ENCODE results near the gene SLC2A8. TPM values are rescaled to one million over a fixed set of nuclear protein-coding genes. Genes with fewer than 3 reads are reported as not detected.

SLC2A8 gene, protein sequence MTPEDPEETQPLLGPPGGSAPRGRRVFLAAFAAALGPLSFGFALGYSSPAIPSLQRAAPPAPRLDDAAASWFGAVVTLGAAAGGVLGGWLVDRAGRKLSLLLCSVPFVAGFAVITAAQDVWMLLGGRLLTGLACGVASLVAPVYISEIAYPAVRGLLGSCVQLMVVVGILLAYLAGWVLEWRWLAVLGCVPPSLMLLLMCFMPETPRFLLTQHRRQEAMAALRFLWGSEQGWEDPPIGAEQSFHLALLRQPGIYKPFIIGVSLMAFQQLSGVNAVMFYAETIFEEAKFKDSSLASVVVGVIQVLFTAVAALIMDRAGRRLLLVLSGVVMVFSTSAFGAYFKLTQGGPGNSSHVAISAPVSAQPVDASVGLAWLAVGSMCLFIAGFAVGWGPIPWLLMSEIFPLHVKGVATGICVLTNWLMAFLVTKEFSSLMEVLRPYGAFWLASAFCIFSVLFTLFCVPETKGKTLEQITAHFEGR
- 15.2 TPM for total RNA-seq

DNA sequence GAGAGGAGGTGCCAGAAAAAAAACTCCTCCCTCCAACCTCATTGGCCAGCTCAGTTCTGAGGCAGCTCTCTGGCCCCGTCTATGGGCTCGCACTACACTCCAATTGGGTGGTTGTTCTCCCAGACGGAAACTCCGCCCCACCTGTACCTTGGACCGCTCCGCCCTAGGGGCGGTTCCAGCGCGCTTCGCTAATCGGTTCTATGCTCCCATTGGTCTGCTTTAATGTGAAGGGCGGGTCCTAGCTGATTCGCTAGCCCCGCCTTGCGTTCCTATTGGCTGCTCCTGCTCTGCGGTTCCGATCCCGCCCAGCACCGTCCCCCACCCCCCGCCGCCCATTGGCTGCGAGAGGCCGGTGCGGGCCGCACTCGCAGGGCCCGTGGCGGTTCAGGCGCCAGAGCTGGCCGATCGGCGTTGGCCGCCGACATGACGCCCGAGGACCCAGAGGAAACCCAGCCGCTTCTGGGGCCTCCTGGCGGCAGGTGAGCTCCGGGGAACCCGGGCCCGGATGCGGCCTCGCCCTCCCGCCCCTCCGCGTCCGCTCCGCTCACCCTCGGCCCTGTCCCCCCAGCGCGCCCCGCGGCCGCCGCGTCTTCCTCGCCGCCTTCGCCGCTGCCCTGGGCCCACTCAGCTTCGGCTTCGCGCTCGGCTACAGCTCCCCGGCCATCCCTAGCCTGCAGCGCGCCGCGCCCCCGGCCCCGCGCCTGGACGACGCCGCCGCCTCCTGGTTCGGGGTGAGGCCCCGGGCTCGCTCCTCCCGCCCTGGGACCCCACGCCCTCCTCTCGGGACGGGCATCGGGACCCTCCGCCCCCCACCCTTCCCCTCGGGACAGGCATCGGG lies at the start of gene SLC2A8:
Gene SLC2A8 (plus strand): TSS at position 362 of the 838 bp plus-strand sequence. CDS start 62 bp downstream, at position 424.

DNA sequence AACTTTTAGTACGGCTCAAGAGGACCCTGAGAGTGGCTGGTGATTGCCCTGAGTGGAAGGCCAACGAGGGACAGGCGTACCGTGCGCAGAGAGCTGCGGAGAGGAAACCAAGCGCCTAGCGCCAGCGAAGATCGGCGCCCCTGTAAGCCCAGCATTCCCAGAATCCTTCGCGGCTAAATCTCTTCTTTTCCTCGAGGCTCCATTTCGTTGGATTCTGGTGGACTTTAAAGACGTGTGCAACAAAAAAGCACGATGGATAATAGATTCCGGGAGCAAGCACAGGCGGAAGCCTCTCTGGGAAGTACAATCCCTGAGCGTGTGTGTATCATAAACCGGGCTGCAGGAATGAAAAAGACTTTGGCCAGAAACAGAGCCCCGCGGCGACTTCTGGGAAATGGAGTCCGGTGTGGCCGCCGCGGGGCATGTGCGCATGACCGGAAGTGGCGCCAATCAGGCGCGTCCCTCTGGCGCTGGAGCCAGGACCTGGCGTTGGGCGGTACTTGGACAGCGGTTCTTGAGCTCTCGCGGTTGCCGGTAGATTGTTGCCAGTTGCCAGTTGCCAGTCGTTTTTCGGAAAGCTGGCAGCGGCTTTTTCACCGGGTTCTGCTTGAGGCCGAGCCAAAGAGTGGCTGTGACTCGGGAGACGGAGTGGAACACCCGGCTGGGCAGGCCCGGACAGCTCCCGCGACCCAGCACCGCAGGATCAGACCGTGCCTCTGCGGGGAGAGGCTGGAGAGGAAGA lies 27.1 kb downstream of the SLC2A8 start, which contains the start of gene ZNF79:
Gene ZNF79 (plus strand): TSS at position 449 of the 742 bp plus-strand sequence. CDS start 406 bp downstream, outside the sequence.

DNA sequence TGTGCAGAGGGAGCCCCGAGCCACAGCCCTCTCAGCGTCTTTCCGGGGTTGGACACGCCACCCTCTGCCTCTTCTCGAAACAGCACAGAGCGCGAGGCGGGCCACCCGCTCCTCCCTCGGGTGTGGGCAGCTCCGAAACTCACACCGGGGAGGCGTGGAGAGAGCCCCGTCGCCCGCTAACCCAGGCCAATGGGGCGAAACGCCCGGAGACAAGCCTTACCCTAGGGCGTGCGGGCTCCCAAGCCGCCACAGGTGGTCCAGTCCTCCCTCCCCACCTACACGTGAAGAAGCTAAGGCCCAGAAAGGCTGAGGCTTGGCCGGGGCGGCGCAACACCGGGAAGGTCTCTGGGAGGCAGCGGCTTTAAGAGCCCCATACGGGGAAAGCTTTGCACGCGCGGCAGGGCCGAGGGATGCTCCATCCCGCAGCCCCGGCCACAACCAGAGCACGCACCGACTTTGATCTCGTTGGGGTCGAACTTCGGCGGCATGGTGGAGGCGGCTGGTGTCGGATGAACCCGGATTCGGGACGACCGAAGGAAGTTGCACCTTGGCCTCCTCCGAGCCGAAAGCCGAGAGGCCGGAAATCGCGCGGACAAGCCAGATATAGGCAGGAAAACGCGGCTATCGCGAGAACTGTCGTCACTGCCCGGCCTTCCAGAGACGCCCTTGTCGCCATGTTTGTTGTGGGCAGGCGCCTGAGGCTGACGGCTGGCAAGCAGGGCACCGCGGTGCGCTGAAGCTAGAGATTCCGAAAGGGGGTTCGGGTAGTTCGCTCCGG lies 54.0 kb downstream of the SLC2A8 start, which contains the start of the genes LRSAM1 and RPL12:
Gene LRSAM1 (plus strand): TSS at position 681 of the 778 bp plus-strand sequence. CDS start 3,018 bp downstream, outside the sequence.
Gene RPL12 (minus strand): TSS at position 577 of the 778 bp plus-strand sequence. CDS start 89 bp downstream, at position 488.

Other genes with a start within 250 kb of the SLC2A8 start
- 48.6 TPM for gene GARNL3, start 132.4 kb upstream of the SLC2A8 start, total RNA-seq
- gene ZNF79, start 27.2 kb downstream of the SLC2A8 start, total RNA-seq: 19.1 TPM
- 932 TPM for gene RPL12, start 54.2 kb downstream of the SLC2A8 start, total RNA-seq
- 24.4 TPM for gene LRSAM1, start 54.3 kb downstream of the SLC2A8 start, total RNA-seq
- gene STXBP1, start 215.1 kb downstream of the SLC2A8 start, total RNA-seq: 237 TPM